BE2C (cell line): ENCODE measurements around the gene FXYD7.

Source experiments
- DNase-seq: peaks from one replicate; pipeline ENCODE4 v3.0.0-alpha.2; 2020
- H3K27me3 ChIP-seq: fragments of 250-450 bp; sonication (Bioruptor Pico); 2 replicates; pipeline ENCODE4 v1.5.1; 2020; ENCODE audit warnings: mild to moderate bottlenecking
- H3K36me3 ChIP-seq: fragments of 250-450 bp; sonication (Bioruptor Pico); 2 replicates; pipeline ENCODE4 v1.5.1; 2020; ENCODE audit warnings: mild to moderate bottlenecking
- H3K4me1 ChIP-seq: fragments of 250-450 bp; sonication (Bioruptor Pico); 2 replicates; pipeline ENCODE4 v1.5.1; 2020
- H3K4me3 ChIP-seq: 2 replicates; pipeline ENCODE4 v1.5.1; 2011; ENCODE audit warnings: low read depth, low read length
- H3K9me3 ChIP-seq: fragments of 250-450 bp; sonication (Bioruptor Pico); 2 replicates; pipeline ENCODE4 v1.5.1; 2020
- CTCF ChIP-seq: IDR thresholded peaks from 2 replicates; pipeline ENCODE4 v1.5.1; 2012; ENCODE audit warnings: mild to moderate bottlenecking, low read depth, low read length

Gene FXYD7

GRCh38 chr19:35135389-35135909 lies 7.6 kb upstream of the FXYD7 start:
- Histone ChIP-seq H3K4me3 (no peak overlapping the region), H3K9me3 (no peaks in the 10 kb centered on the region), H3K4me1 (no peaks in the 10 kb centered on the region), H3K27me3 (no peaks in the 10 kb centered on the region), H3K36me3 (no peaks in the 10 kb centered on the region)
- DNase-seq: peak; percentile 81
- TF ChIP-seq CTCF: peak; percentile 85

GRCh38 chr19:35136231-35136630 lies 6.8 kb upstream of the FXYD7 start:
- Histone ChIP-seq H3K36me3 (no peaks in the 10 kb centered on the region), H3K27me3 (no peaks in the 10 kb centered on the region), H3K4me1 (peaks cover 4% of the 10 kb centered on the region), H3K9me3 (no peaks in the 10 kb centered on the region), H3K4me3 (no peak overlapping the region)
- no peak for TF ChIP-seq CTCF
- DNase-seq: no peak

- Histone ChIP-seq H3K9me3 (no peaks in the 10 kb centered on the region), H3K36me3 (no peaks in the 10 kb centered on the region), H3K4me3 (no peak overlapping the region), H3K27me3 (peaks cover 7% of the 10 kb centered on the region), H3K4me1 (peaks cover 4% of the 10 kb centered on the region)
- TF ChIP-seq CTCF: no peak
- DNase-seq: no peak
Measured at GRCh38 chr19:35136977-35137702, 5.9 kb upstream of the FXYD7 start.

- no peak for TF ChIP-seq CTCF
Measured at GRCh38 chr19:35138305-35138892, 4.7 kb upstream of the FXYD7 start, which contains the start of gene FXYD1. Gene FXYD1 (plus strand): TSS chr19:35138824. CDS start chr19:35140080, 1,256 bp downstream.

GRCh38 chr19:35140207-35140961 lies 2.7 kb upstream of the FXYD7 start:
- Histone ChIP-seq H3K36me3 (no peaks in the 10 kb centered on the region), H3K9me3 (no peaks in the 10 kb centered on the region), H3K27me3 (peaks cover 29% of the 10 kb centered on the region), H3K4me3 (no peak overlapping the region), H3K4me1 (peaks cover 4% of the 10 kb centered on the region)
- no peak for TF ChIP-seq CTCF
- no peak for DNase-seq

More at GRCh38 chr19:35138305-35138892, 4.7 kb upstream of the FXYD7 start, which contains the start of gene FXYD1:
- DNase-seq: no peak
- Histone ChIP-seq H3K4me1 (peaks cover 4% of the 10 kb centered on the region), H3K9me3 (no peaks in the 10 kb centered on the region), H3K36me3 (no peaks in the 10 kb centered on the region), H3K4me3 (no peak within 1 kb of the TSS), H3K27me3 (peaks cover 15% of the 10 kb centered on the region)
